Duodenal mucosa (tissue), 2 donors: ENCODE data around the gene ZBTB22.

Source experiments
- H3K27ac ChIP-seq: one replicate; pipeline ENCODE4 v1.7.0; 2013; ENCODE audit warnings: low read depth, low read length
- H3K27me3 ChIP-seq, 2 donors: one replicate each; pipeline ENCODE4 v1.7.0; 2013; ENCODE audit warnings: low read length in 2 of 2, control low read depth in 1 of 2; ENCODE audit not compliant: insufficient read depth in 2 of 2, control insufficient read depth in 1 of 2
- H3K36me3 ChIP-seq, 2 donors: one replicate each; pipeline ENCODE4 v1.7.0; 2013; ENCODE audit warnings: low read length in 2 of 2, control low read depth in 1 of 2; ENCODE audit not compliant: insufficient read depth in 2 of 2, control insufficient read depth in 1 of 2
- H3K4me1 ChIP-seq, 2 donors: one replicate each; pipeline ENCODE4 v1.7.0; 2013; ENCODE audit warnings: low read length in 2 of 2, control low read depth in 1 of 2; ENCODE audit not compliant: insufficient read depth in 2 of 2, control insufficient read depth in 1 of 2
- H3K4me3 ChIP-seq, 2 donors: one replicate each; pipeline ENCODE4 v1.7.0; 2013; ENCODE audit warnings: low read length in 2 of 2, low read depth in 1 of 2
- H3K9ac ChIP-seq, 2 donors: one replicate each; pipeline ENCODE4 v1.7.0; 2013; ENCODE audit warnings: low read length in 2 of 2, low read depth in 1 of 2
- H3K9me3 ChIP-seq, 2 donors: one replicate each; pipeline ENCODE4 v1.7.0; 2013; ENCODE audit warnings: low read length in 2 of 2, control low read depth in 1 of 2; ENCODE audit not compliant: control insufficient read depth in 1 of 2

Gene ZBTB22

DNA sequence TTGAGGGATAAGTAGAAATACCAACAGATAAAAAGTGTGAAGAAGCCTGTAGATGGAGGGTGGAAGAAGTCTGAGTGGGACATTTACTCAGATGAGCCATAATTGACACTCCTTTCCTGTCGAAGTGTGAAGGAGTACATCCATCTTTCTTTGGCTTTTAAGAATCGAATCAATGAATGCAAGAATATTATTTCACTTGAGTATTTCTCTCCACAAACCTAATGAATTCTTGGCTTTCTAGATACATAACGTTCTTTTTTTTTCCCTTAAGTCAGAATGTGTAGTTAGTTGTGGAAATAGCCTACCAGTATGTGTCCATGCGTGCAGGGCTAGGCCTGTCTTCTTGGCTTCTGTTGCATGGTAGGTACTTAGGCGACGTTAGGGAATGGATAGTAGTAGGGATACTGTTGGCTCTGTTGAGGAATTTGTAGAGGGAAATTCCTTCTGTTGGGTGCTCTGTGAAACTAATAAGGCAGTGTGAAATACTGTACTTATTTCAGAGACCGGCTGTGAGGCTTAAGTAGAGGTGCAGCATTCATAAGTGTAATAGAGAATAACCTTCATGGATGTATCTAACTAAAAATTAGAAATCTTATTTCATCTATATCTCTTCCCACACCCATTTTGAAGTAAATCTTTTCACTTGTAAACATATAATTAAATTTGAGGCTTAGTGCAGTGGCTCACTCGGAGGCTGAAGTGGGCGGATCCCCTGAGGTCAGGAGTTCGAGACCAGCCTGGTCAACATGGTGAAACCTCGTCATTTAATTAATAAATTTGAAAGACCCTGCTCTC lies 44.2 kb downstream of the ZBTB22 start:
- H3K4me1 ChIP-seq = peaks cover 45 to 61% of the 10 kb centered on the region in 2 donors
- H3K36me3 ChIP-seq = peaks cover 35 to 42% of the 10 kb centered on the region in 2 donors
- no peaks in the 10 kb centered on the region for H3K27me3 ChIP-seq
- no peak overlapping the region for H3K27ac ChIP-seq
- no peaks in the 10 kb centered on the region for H3K9me3 ChIP-seq
- H3K9ac ChIP-seq = peak overlapping the region; percentile 78 to 98
- H3K4me3 ChIP-seq = peak overlapping the region; percentile 81 to 98

DNA sequence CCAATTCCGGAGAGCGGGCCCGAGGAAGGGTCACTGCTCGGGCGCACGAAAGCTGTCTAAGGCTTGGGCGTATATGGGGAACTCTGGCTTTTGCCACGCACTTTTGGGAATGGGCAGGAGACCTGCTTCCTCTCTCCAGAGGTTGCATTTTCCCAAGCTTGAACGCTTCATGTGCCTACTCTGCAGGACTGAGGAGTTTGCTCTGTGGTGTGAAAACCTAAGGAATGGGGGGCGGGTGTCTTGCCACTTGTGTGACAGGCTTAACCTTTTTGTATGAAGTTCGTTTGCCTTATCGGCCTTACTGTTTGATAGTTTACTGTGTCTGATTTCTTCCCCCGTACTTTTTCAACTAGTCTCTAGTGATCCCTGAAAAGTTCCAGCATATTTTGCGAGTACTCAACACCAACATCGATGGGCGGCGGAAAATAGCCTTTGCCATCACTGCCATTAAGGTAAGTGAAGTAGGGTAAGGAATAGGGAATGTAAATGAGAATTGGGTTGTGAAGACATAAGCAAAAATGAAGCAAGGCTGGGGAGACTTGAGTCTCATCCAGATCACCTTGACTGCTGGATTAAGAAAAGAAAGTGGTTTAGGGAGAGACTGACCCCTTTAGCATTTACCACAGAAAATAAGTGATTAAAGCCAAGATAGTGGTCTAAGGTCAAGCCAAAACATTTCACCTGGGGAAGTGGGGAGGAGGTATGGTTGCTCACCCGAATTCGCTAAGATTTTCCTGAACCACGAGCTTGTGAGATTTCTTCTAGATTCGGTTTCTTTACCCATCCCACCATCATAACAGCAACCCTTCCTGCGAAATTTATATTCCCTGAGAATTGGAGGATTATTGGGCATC lies 45.0 kb downstream of the ZBTB22 start:
- Histone ChIP-seq H3K27ac (peak overlapping the region; percentile 74), H3K36me3 (peaks cover 43 to 50% of the 10 kb centered on the region in 2 donors), H3K4me1 (peaks cover 41 to 52% of the 10 kb centered on the region in 2 donors)

DNA sequence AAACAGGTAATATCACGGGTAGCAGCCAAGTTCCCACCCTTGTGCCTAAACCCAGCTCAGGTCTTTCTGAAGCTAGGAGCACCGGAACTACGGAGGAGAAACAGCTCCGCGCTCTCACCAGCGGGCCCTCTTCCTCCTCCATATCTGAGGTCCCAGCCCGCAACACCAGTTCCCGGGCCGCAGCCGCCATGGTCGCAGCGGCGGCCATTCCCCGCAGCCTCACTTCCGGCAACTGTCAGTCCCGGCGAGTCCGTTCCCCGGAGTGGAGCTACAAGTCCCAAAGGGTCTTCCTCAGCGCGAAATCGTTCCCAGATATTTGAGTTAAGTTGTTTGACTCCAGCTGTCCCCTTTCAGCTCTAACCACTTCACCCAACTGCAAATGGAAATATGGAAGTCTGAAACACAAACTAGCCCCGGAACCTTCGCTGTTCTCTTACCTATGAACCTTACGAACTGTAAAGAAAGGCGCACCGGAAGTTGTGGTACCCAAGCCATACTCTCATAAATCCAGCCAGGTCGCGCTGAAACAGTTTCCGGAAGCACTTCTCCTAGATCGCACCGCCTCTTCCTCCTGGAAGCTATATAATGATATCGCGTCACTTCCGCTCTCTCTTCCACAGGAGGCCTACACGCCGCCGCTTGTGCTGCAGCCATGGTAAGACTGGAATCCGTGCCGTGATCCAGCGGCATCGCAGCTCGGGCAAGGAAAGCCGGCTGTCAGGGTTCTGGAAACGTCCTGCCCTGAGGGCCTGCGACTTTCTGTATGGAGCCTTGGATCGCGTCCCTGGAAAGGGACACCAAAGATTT lies 45.9 kb downstream of the ZBTB22 start, which contains the start of the genes RPS18 and VPS52:
RPS18 (plus strand) TSS at position 608 of the 807 bp plus-strand sequence; CDS start at position 653, 45 bp downstream.
VPS52 (minus strand) TSS at position 409 of the 807 bp plus-strand sequence; CDS start at position 208, 201 bp downstream.
- H3K4me3 ChIP-seq = peak within 1 kb of the TSS; percentile 81 to 98
- H3K9me3 ChIP-seq = no peaks in the 10 kb centered on the region
- H3K27me3 ChIP-seq = no peaks in the 10 kb centered on the region
- peak within 1 kb of the TSS; percentile 92 for H3K27ac ChIP-seq
- H3K9ac ChIP-seq = peak within 1 kb of the TSS; percentile 78 to 98
- H3K36me3 ChIP-seq = peaks cover 51 to 58% of the 10 kb centered on the region in 2 donors
- peaks cover 40 to 48% of the 10 kb centered on the region in 2 donors for H3K4me1 ChIP-seq

More for the DNA sequence above, 45.0 kb downstream of the ZBTB22 start:
- Histone ChIP-seq H3K4me3 (peak overlapping the region; percentile 81 to 98), H3K9me3 (no peaks in the 10 kb centered on the region), H3K9ac (peak overlapping the region; percentile 78 to 98), H3K27me3 (no peaks in the 10 kb centered on the region)

DNA sequence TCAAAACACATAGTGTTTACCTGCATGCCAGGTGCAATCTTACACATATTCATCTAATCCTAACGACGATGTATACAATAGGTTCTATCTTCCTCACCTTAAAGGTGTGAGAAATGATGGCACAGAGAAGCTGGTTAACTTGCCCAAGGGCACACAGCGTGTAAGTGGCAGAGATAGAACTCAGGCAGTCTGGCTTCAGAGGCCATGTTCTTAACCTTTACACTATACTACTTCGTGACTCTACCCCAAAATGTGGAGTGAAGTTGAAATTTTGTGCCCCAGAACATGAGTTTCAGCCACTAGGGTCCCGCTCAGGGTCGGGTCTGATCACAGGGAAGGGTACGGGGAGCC lies 46.5 kb downstream of the ZBTB22 start:
- Histone ChIP-seq H3K9me3 (no peaks in the 10 kb centered on the region), H3K27ac (peak overlapping the region; percentile 92), H3K9ac (peak overlapping the region; percentile 78 to 98), H3K27me3 (no peaks in the 10 kb centered on the region), H3K36me3 (peaks cover 46 to 59% of the 10 kb centered on the region in 2 donors), H3K4me1 (peaks cover 34 to 42% of the 10 kb centered on the region in 2 donors), H3K4me3 (peak overlapping the region; percentile 81 to 98)
